Adipocyte (in vitro differentiated cells): Measurements from ENCODE around the gene FER.
A peak's percentile ranks its signal among the peaks of the same experiment; 100 is the strongest.
"Not testable (repeated sequence)": the region's sequence is repeated elsewhere in the genome, so short reads cannot be mapped to it uniquely, and the experiment has no call there.

Source experiments
- DNase-seq: peaks from one replicate; pipeline ENCODE4 v3.0.0-alpha.2; 2015; ENCODE audit warnings: low read depth
- H3K27me3 ChIP-seq: replicated peaks from 2 replicates; pipeline ENCODE4 v1.7.0; 2013; ENCODE audit warnings: mild to moderate bottlenecking, low read length, moderate library complexity; ENCODE audit not compliant: control insufficient read depth, insufficient read depth
- H3K36me3 ChIP-seq: 2 replicates; pipeline ENCODE4 v1.7.0; 2013; ENCODE audit warnings: low read length, mild to moderate bottlenecking, moderate library complexity; ENCODE audit not compliant: control insufficient read depth, insufficient read depth, severe bottlenecking
- H3K4me1 ChIP-seq: 2 replicates; pipeline ENCODE4 v1.7.0; 2013; ENCODE audit warnings: mild to moderate bottlenecking, low read length, moderate library complexity; ENCODE audit not compliant: control insufficient read depth, insufficient read depth
- H3K4me3 ChIP-seq: 2 replicates; pipeline ENCODE4 v1.7.0; 2013; ENCODE audit warnings: mild to moderate bottlenecking, low read length, moderate library complexity
- H3K9ac ChIP-seq: 2 replicates; pipeline ENCODE4 v1.7.0; 2013; ENCODE audit warnings: mild to moderate bottlenecking, low read length, moderate library complexity
- H3K9me3 ChIP-seq: 2 replicates; pipeline ENCODE4 v1.7.0; 2013; ENCODE audit warnings: mild to moderate bottlenecking, low read length, moderate library complexity; ENCODE audit not compliant: control insufficient read depth

Gene FER

DNA sequence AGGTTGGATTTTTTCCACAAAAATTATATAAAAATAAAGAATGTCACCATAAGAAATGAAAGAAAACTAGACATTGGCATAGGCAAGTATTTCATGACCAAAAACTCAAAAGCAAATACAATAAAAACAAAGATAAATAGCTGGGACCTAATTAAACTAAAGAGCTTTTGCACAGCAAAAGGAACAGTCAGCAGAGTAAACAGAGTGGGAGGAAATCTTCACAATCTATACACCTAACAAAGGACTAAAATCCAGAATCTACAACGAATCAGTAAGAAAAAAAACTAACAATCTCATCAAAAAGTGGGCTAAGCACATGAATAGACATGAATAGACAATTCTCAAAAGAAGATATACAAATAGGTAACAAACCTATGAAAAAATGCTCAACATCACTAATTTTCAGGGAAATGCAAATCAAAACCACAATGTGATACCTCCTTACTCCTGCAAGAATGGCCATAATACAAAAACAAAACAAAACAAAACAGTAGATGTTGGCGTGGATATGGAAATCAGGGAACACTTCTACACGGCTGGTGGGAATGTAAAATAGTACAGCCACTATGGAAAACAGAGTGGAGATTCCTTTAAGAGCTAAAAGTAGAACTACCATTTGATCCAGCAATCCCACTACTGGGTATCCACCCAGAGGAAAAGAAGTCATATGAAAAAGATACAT is 94.7 kb downstream of the FER start:
- not testable (repeated sequence) for H3K27me3 ChIP-seq, H3K4me1 ChIP-seq, H3K9me3 ChIP-seq, DNase-seq, H3K9ac ChIP-seq, H3K4me3 ChIP-seq
- H3K36me3 ChIP-seq, result peaks cover 12% of the 10 kb centered on the region

DNA sequence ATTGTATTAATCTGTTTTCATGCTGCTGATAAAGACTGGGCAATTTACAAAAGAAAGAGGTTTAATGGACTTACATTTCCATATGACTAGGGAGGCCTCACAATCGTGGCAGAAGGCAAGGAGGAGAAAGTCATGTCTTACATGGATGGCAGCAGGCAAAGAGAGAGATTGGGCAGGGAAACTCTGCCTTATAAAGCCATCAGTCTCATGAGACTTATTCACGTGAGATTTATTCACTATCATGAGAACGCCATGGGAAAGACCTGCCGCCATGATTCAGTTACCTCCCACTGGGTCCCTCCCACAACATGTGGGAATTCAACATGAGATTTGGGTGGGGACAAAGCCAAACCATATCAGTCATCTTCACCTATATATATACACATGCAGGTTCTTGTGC is 103.4 kb downstream of the FER start:
- not testable (repeated sequence) for H3K36me3 ChIP-seq, DNase-seq, H3K9me3 ChIP-seq, H3K27me3 ChIP-seq, H3K4me3 ChIP-seq, H3K4me1 ChIP-seq, H3K9ac ChIP-seq

DNA sequence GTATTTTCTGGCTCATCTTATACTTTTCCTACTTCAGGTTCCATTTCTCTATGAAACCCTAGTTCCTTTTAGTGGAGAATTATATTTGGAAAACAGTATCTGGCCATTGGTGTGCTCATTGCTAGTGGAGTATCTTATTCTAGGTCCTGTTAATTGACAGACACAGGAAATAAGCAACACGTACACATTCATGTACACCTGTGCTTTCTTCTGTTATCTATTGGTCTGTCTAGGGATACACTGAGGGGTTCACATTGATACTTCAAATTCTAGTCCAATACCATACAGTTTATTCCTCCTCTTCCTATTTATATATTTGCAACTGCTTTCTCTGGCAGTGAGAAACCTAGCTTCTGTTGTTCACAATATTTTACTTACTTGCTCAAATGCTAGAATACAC is 110.2 kb downstream of the FER start:
- Histone ChIP-seq H3K4me3 (no peak overlapping the region), H3K9me3 (no peaks in the 10 kb centered on the region), H3K4me1 (peaks cover 13% of the 10 kb centered on the region)

DNA sequence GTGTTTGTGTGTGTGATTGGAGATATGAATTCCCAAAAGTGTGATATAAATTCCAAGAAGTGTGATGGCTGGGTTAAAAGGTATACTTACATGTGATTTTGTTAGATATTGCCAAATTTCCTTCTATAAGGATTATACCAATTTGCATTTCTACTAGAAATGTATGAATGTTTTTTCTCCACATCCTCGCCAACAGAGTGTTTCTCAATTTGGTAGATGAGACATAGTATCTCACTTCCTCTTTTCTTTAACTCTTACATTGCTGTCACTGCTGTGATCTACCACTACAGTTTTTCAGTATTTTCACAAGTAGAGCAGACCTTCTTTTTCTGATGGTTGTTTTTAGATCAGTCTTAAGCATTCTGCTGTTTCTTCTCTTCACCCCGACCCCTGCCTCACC is 111.3 kb downstream of the FER start:
- Histone ChIP-seq H3K9me3 (no peaks in the 10 kb centered on the region), H3K4me3 (peak overlapping the region; percentile 67), H3K36me3 (no peaks in the 10 kb centered on the region), H3K9ac (peak overlapping the region; percentile 28), H3K4me1 (peaks cover 13% of the 10 kb centered on the region), H3K27me3 (no peaks in the 10 kb centered on the region)
- DNase-seq, result peak; percentile 44

More for the DNA sequence above, 110.2 kb downstream of the FER start:
- no peak overlapping the region for H3K9ac ChIP-seq
- H3K27me3 ChIP-seq, result no peaks in the 10 kb centered on the region
- no peaks in the 10 kb centered on the region for H3K36me3 ChIP-seq
- DNase-seq, result no peak

DNA sequence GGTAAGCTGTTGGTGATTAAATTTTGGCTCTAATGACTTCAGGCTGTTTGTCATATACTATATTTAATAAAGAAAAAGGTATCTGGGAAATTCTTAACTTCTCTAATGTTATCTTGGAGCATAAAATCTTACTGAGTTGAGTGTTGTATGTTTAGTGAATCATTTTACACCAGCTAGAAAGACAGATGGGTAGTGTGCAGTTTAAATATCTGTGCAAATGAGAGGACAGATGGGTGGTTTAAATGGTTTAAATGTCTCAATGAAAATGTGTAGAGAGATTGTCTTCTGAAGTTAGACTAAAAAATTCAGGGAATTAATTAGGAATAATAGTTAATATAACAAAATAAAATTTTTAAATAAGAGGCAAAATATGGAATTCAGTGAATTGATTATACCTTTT is 114.5 kb downstream of the FER start:
- H3K36me3 ChIP-seq, result no peaks in the 10 kb centered on the region
- no peaks in the 10 kb centered on the region for H3K9me3 ChIP-seq
- H3K4me1 ChIP-seq, result peaks cover 13% of the 10 kb centered on the region
- no peak for DNase-seq
- no peaks in the 10 kb centered on the region for H3K27me3 ChIP-seq
- no peak overlapping the region for H3K9ac ChIP-seq
- H3K4me3 ChIP-seq, result no peak overlapping the region

DNA sequence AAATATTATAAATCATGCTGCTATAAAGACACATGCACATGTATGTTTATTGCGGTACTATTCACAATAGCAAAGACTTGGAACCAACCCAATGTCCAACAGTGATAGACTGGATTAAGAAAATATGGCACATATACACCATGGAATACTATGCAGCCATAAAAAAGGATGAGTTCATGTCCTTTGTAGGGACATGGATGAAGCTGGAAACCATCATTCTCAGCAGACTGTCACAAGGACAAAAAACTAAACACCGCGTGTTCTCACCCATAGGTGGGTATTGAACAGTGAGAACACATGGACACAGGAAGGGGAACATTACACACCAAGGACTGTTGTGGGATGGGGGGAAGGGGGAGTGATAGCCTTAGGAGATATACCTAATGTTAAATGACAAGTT is 118.4 kb downstream of the FER start:
- not testable (repeated sequence) for DNase-seq, H3K36me3 ChIP-seq, H3K4me3 ChIP-seq, H3K9ac ChIP-seq, H3K9me3 ChIP-seq, H3K4me1 ChIP-seq, H3K27me3 ChIP-seq

DNA sequence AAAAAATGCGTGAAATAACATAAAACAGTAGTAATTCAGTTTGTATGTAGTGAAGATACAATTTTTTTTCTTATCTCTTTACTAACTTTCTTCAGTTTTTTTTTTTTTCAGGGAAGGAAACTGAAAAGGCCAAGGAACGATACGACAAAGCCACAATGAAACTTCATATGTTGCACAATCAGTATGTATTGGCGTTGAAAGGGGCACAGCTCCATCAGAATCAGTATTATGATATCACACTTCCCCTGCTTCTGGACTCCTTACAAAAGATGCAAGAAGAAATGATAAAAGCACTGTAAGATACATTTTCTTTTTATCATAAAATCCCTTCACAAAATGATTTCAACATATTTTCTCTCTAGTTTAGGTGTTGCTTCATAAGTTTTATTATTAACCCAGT is 120.0 kb downstream of the FER start:
- Histone ChIP-seq H3K36me3 (peaks cover 6% of the 10 kb centered on the region), H3K4me3 (no peak overlapping the region), H3K9ac (no peak overlapping the region), H3K27me3 (no peaks in the 10 kb centered on the region), H3K9me3 (no peaks in the 10 kb centered on the region), H3K4me1 (no peaks in the 10 kb centered on the region)
- no peak for DNase-seq

DNA sequence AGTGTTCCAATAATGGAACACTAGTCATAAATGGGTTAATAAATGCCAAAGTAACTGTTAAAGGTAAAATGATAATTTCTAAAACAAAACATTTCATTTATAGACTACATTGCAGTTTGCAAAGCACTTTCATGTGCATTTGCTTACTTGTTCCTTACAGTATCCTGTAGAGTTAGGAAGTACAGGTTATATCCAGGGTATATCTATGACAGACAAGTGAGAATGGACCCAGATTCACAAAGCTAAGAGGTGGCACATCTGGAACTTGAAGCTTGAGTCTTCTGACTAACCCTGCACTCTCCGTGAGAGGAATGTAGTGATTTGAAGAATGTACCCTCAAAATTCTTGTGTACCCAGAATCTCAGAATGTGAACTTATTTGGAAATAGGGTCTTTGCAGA is 121.4 kb downstream of the FER start:
- Histone ChIP-seq H3K4me3 (no peak overlapping the region), H3K9ac (no peak overlapping the region), H3K36me3 (peaks cover 6% of the 10 kb centered on the region), H3K27me3 (no peaks in the 10 kb centered on the region), H3K9me3 (no peaks in the 10 kb centered on the region), H3K4me1 (no peaks in the 10 kb centered on the region)
- DNase-seq, result no peak

DNA sequence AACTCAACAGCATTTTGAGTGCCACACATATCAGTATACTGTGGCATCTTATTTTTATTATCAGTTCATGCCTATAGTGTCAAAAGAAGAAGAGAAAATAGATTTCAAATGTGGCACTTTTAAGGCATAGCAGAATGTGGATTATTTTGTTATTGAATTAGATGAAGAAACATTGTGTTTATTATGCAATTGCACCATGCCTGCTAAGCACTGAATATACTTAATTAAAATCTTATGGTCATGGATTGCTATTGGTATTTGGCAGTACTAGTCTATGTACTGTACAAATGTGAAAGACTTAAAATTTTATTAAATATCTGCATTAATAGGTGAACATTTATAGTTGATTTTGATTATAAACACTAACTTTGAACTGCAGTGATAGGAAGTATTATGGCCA is 128.8 kb downstream of the FER start:
- Histone ChIP-seq H3K4me3 (no peak overlapping the region), H3K9ac (no peak overlapping the region), H3K27me3 (no peaks in the 10 kb centered on the region), H3K36me3 (peaks cover 3% of the 10 kb centered on the region), H3K4me1 (peaks cover 4% of the 10 kb centered on the region), H3K9me3 (no peaks in the 10 kb centered on the region)
- DNase-seq, result peak; percentile 56

DNA sequence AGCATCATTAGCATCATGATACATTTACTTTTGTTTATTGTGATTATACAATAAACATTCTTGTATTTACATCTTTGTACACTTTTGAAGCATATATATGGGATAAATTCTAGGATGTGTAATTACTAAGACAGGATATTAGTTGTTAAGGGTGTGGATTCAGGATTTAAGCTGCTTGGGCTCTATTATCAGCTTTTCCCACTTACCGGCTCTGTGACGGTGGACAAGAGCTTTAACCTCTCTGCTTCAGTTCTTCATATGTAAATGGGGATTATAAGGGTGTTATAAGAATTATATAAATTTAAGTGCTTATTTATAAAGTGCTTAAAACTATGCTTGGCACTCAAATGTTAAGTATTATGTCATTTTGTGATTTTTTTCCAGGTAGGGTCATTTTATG is 131.1 kb downstream of the FER start:
- Histone ChIP-seq H3K9me3 (no peaks in the 10 kb centered on the region), H3K4me3 (no peak overlapping the region), H3K27me3 (no peaks in the 10 kb centered on the region), H3K4me1 (peaks cover 4% of the 10 kb centered on the region), H3K36me3 (no peaks in the 10 kb centered on the region), H3K9ac (no peak overlapping the region)
- DNase-seq, result no peak

DNA sequence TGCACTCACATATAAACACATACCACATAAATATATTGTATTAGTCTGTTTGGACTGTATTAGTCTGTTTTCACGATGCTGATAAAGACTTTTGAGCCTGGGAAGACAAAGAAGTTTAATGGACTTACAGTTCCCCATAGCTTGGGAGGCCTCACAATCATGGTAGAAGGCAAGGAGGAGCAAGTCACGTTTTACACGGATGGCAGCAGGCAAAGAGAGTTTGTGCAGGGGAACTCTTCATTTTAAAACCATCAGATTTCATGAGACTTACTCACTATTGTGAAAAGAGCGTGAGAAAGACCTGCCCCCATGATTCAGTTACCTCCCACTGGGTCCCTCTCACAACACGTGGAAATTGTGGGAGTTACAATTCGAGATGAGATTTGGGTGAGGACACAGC is 133.4 kb downstream of the FER start:
- Histone ChIP-seq H3K36me3 (no peaks in the 10 kb centered on the region), H3K4me1 (peaks cover 11% of the 10 kb centered on the region), H3K9ac (no peak overlapping the region), H3K27me3 (no peaks in the 10 kb centered on the region), H3K4me3 (no peak overlapping the region), H3K9me3 (no peaks in the 10 kb centered on the region)
- DNase-seq, result no peak

DNA sequence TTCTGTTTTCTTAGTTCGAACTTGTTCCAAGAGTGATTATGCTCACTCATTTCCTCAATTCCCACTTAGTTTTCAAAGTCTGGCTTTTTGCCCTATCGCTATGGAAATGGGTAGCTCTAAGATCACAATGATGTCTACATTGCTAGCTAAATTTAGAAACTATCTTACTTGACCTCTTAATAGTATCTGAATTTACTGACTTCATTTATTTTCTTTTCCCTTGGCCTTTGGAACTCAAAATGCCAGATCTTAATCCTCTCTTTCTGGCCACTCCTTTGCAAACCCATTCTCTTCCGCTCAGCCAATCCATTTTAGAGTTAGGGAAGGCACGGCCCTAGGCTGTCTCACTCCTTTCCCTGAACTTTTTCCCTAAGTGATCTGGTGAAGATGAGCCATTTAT is 137.0 kb downstream of the FER start:
- H3K4me1 ChIP-seq, result peaks cover 11% of the 10 kb centered on the region
- peak overlapping the region; percentile 47 for H3K4me3 ChIP-seq
- no peak overlapping the region for H3K9ac ChIP-seq
- no peaks in the 10 kb centered on the region for H3K36me3 ChIP-seq
- peak; percentile 42 for DNase-seq
- H3K9me3 ChIP-seq, result no peaks in the 10 kb centered on the region
- no peaks in the 10 kb centered on the region for H3K27me3 ChIP-seq
